ENCODE measurements around the gene ZNF688.
"Not testable (repeated sequence)": the region's sequence is repeated elsewhere in the genome, so short reads cannot be mapped to it uniquely, and the experiment has no call there.

ZNF688 gene

DNA sequence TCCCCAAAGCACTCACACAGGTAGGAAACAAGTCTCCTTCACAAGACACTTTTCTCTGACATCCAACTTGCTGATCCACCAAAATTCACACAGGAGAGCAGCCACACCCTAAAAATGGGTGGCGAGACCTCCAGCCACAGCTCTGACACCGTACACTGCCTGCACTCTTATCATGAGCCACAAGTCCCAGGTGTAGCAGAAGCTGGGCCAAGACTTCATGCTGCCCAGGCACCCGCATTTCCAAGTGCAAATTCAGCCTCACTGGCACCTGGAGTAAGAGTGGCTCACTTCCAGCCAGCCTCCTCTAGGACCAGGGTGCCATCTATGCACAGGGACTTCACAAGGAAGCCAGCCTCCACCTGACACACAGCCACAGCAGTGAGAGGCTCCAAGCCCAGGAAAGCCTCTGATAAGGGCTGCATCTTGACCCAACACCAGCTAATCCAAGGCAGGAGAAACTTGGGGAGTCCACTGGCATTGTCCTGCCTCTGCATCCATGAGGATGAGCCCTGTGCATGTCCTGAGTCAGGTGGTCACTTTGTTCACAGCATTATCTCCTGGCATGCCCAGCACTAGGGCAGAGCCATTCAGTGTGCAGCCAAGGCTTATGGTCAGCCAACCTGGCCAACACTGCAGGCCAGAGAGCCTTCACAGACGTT is 42.6 kb downstream of the ZNF688 start:
- Histone ChIP-seq H3K27me3 (ENCODE audit: control insufficient read depth, insufficient read depth, low read length) (no peaks in the 10 kb centered on the region), H3K27ac (ENCODE audit: low read depth, low read length) (no peak overlapping the region), H3K4me1 (ENCODE audit: control insufficient read depth, insufficient read depth, low read length) (peaks cover 7% of the 10 kb centered on the region), H3K9me3 (ENCODE audit: control insufficient read depth, insufficient read depth, low read length) (no peaks in the 10 kb centered on the region), H3K9ac (ENCODE audit: low read depth, low read length) (no peak overlapping the region; the same call in 1 of the 2 replicates), H3K36me3 (ENCODE audit: control insufficient read depth, insufficient read depth, low read length) (peaks cover 28% of the 10 kb centered on the region), H3K4me3 (ENCODE audit: low read depth, low read length) (no peak overlapping the region)

DNA sequence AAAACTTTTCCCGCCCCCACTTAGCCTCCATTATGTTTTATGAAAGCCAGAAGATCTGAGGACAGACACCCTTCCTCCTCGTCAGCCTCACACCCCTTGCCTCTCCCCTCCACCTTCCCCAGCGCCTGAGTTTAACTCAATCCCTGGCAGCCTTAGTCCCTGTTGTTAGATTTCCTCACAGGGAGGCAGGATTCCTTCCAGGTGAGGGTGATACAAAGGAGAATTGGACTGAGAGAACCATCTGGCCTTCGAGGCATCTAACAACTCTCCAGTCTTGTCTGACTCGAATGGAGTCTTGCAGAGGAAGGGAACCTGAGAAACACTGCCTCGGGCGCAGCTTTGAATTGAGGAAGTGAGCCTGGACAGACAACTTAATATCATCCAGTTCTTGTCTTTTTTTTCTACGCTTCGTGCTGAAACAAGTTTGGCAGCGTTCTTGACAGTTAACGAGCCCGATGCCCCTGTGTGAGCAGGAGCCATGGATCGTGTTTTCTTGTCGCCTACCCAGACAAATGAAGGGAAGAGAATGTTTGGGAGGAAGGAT is 43.8 kb downstream of the ZNF688 start:
- Histone ChIP-seq H3K36me3 (ENCODE audit: control insufficient read depth, insufficient read depth, low read length) (peaks cover 25% of the 10 kb centered on the region), H3K9ac (ENCODE audit: low read depth, low read length) (peak overlapping the region; percentile 62), H3K4me1 (ENCODE audit: control insufficient read depth, insufficient read depth, low read length) (peaks cover 7% of the 10 kb centered on the region), H3K4me3 (ENCODE audit: low read depth, low read length) (peak overlapping the region; percentile 56), H3K9me3 (ENCODE audit: control insufficient read depth, insufficient read depth, low read length) (no peaks in the 10 kb centered on the region), H3K27ac (ENCODE audit: low read depth, low read length) (peak overlapping the region; percentile 97), H3K27me3 (ENCODE audit: control insufficient read depth, insufficient read depth, low read length) (no peaks in the 10 kb centered on the region)

DNA sequence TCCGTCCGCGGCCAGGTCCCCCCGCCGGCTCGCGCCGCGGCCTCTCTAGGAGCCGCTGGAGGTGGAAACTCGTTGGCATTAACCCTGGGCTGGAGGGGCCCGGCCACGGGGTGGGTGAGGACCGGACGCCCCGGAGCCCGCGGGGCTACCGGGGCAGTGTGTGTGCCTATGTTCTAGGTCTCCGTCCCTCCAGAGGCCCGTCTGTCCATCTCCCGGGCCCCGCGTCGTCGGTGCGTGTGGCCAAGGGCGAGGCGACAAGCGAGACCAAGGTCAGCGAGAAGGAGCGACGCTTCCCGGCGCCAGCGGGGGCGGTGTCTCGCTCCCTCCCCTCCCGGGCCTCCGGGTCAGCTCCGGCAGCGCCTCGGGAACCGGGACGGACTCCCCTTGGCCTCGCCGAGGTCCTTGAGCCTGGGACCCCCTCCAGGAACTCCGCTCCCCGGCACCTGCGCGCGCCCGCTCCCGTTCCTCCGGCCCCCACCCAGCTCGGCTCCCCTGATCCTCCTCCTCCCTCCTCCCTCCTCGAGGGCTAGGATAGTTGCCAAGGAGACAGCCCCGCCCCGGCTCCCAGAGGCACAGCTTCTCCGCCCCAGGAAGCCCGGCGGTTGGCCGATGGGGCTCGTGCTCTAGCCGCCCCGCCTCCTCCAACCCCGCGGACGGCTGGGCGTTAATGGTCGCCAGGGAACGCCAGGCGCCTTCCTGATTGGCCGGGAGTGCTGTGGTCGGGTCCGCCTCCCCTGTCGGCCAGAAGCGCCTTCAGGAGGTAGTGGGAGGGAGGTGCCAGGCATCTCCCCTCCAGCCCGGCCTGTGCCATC is 44.5 kb downstream of the ZNF688 start:
- Histone ChIP-seq H3K9ac (ENCODE audit: low read depth, low read length) (peak overlapping the region; percentile 91), H3K36me3 (ENCODE audit: control insufficient read depth, insufficient read depth, low read length) (peaks cover 19% of the 10 kb centered on the region), H3K4me1 (ENCODE audit: control insufficient read depth, insufficient read depth, low read length) (peaks cover 7% of the 10 kb centered on the region), H3K4me3 (ENCODE audit: low read depth, low read length) (peak overlapping the region; percentile 89), H3K9me3 (ENCODE audit: control insufficient read depth, insufficient read depth, low read length) (no peaks in the 10 kb centered on the region), H3K27me3 (ENCODE audit: control insufficient read depth, insufficient read depth, low read length) (no peaks in the 10 kb centered on the region), H3K27ac (ENCODE audit: low read depth, low read length) (peak overlapping the region; percentile 97)

DNA sequence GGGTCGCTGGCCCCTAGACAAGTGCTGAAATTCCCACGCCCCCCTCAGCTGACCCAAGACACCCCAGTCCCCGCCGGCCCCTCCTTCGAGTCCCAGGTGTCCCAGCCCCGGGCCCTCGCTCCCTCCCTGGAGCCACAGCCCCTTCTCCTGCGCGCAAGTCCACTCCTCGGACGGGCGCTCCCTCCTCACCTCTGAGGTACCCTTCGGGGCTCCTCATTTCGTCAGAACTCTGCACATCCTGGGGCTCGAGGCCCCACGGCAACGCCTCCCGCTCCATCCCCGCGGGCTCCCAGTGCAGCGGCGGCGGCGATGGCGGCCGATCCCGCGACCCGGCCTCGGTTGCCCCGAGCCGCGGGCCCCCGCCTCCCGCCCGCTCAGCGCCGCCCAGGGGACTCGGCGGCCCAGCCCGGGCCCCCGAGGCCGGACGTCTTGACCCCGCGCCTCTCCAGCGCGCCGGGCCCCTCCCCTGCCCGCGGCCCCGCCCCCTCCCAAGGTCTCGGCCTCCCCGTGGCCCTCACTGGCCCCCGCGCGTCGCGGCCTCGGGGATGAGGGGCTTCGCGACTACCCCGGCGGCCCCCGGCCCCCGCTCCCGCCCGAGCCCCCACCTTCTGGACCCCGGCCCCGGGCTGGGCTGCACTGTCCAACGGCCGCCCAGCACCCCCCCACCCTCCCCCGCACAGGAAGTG is 45.2 kb downstream of the ZNF688 start, which contains the start of gene ZNF768:
TSS of gene ZNF768 (minus strand) at position 430 of the 686 bp plus-strand sequence. CDS start at position 277, 153 bp downstream.
- peak within 1 kb of the TSS; percentile 97 for H3K27ac ChIP-seq (ENCODE audit: low read depth, low read length)
- no peaks in the 10 kb centered on the region for H3K27me3 ChIP-seq (ENCODE audit: control insufficient read depth, insufficient read depth, low read length)
- H3K4me1 ChIP-seq (ENCODE audit: control insufficient read depth, insufficient read depth, low read length), result peaks cover 7% of the 10 kb centered on the region
- peak within 1 kb of the TSS; percentile 89 for H3K4me3 ChIP-seq (ENCODE audit: low read depth, low read length)
- H3K9ac ChIP-seq (ENCODE audit: low read depth, low read length), result peak within 1 kb of the TSS; percentile 91
- H3K36me3 ChIP-seq (ENCODE audit: control insufficient read depth, insufficient read depth, low read length), result peaks cover 15% of the 10 kb centered on the region
- H3K9me3 ChIP-seq (ENCODE audit: control insufficient read depth, insufficient read depth, low read length), result no peaks in the 10 kb centered on the region

DNA sequence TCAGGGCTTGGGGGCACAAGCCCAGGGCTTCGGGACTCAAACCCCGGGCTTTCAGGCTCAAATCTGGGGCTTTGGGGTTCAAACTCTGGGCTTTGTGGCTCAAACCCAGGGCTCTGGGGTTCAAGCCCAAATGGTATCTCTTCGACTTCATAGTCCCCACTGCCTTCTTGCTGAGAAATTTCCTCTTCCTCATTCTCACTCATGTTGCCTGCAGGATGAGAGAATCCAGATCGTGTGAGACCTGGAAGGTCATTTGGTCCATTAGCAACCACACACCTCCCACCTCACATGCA is 45.7 kb downstream of the ZNF688 start:
- no peaks in the 10 kb centered on the region for H3K9me3 ChIP-seq (ENCODE audit: control insufficient read depth, insufficient read depth, low read length)
- H3K27ac ChIP-seq (ENCODE audit: low read depth, low read length), result no peak overlapping the region
- H3K36me3 ChIP-seq (ENCODE audit: control insufficient read depth, insufficient read depth, low read length), result peaks cover 10% of the 10 kb centered on the region
- H3K4me1 ChIP-seq (ENCODE audit: control insufficient read depth, insufficient read depth, low read length), result peaks cover 7% of the 10 kb centered on the region
- no peak overlapping the region for H3K9ac ChIP-seq (ENCODE audit: low read depth, low read length)
- no peaks in the 10 kb centered on the region for H3K27me3 ChIP-seq (ENCODE audit: control insufficient read depth, insufficient read depth, low read length)
- peak overlapping the region; percentile 89 for H3K4me3 ChIP-seq (ENCODE audit: low read depth, low read length)

DNA sequence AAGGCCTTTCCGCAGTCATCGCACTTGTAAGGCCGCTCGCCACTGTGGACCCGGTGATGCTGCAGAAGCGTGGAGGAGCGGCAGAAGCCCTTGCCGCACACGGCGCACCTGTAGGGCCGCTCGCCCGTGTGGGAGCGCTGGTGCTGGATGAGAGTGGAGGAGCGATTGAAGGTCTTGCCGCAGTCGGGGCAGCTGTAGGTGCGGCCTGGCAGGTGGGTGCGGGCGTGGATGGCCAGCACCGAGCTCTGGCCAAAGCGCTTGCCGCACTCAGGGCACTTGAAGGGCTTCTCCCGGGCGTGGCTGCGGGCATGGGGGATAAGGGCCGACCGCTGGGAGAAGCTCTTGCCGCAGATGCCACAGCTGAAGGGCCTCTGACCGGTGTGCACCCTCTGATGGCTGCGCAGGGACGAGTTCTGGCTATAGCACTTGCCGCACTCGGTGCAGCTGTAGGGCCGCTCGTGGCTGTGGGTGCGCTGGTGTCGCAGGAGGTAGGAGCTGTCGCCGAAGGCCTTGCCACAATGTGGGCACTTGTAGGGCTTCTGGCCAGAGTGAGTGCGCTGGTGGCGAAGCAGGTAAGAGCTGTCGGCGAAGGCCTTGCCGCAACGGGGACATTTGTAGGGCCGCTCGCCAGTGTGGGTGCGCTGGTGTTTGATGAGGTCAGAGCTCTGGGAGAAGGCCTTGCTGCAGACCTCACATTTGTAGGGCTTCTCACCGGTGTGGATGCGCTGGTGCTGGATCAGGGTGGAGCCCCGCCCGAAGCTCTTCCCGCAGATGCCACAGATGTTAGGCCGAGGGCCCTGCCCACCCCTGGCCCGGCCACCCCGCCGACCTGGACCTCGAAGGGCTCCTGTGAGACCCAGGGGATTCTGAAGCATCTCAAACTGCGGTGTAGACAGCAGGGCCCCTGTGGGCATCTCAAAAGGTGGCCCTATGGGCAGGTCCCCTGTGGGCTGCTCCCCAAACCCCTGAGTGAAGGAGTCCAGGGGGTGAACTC is 46.6 kb downstream of the ZNF688 start:
- H3K9me3 ChIP-seq (ENCODE audit: control insufficient read depth, insufficient read depth, low read length), result no peaks in the 10 kb centered on the region
- H3K36me3 ChIP-seq (ENCODE audit: control insufficient read depth, insufficient read depth, low read length), result peaks cover 9% of the 10 kb centered on the region
- H3K27ac ChIP-seq (ENCODE audit: low read depth, low read length), result no peak overlapping the region
- no peak overlapping the region for H3K4me3 ChIP-seq (ENCODE audit: low read depth, low read length)
- peaks cover 7% of the 10 kb centered on the region for H3K4me1 ChIP-seq (ENCODE audit: control insufficient read depth, insufficient read depth, low read length)
- no peak overlapping the region for H3K9ac ChIP-seq (ENCODE audit: low read depth, low read length)
- H3K27me3 ChIP-seq (ENCODE audit: control insufficient read depth, insufficient read depth, low read length), result no peaks in the 10 kb centered on the region

DNA sequence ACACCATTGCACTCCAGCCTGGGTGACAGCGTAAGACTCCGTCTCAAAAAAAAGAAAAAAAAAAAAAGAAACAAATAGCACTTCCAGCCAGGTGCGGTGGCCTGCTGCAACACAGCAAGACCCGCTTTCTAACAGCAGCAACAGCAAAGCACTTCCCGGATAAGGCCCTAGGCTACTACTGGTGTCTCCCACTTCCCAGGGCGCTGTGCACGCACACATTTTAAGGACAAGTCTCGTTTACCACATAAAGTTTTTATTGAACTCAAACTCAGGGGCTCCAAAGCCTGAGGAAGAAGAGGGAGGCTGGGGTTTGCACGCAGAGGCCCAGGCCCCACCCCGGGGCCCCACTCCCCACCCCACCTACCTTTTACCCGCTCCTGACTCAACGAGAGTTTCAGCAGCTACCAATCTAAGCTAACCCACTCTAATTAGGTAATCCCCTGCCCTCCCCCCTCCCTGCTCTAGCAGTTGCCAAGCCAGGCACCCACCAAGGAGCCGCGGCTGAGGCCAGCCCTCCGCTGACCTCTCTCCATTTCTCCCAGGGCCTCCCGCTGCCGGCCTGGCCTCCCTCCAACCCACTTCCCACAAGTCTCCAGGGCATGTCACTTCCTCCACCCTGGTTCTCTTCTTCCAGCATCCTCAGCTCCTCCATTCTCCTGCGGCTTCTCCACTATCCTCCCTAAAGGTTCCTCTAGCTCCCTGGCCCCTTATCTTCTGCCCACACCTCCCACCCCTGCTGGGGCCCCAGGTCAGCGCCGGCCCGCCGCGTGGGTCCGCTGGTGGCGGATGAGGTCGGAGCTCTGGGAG is 47.5 kb downstream of the ZNF688 start:
- Histone ChIP-seq H3K36me3 (ENCODE audit: control insufficient read depth, insufficient read depth, low read length) (peaks cover 9% of the 10 kb centered on the region), H3K9ac (ENCODE audit: low read depth, low read length) (no peak overlapping the region), H3K27ac (ENCODE audit: low read depth, low read length) (no peak overlapping the region), H3K9me3 (ENCODE audit: control insufficient read depth, insufficient read depth, low read length) (no peaks in the 10 kb centered on the region), H3K4me3 (ENCODE audit: low read depth, low read length) (no peak overlapping the region), H3K4me1 (ENCODE audit: control insufficient read depth, insufficient read depth, low read length) (peaks cover 7% of the 10 kb centered on the region), H3K27me3 (ENCODE audit: control insufficient read depth, insufficient read depth, low read length) (no peaks in the 10 kb centered on the region)

DNA sequence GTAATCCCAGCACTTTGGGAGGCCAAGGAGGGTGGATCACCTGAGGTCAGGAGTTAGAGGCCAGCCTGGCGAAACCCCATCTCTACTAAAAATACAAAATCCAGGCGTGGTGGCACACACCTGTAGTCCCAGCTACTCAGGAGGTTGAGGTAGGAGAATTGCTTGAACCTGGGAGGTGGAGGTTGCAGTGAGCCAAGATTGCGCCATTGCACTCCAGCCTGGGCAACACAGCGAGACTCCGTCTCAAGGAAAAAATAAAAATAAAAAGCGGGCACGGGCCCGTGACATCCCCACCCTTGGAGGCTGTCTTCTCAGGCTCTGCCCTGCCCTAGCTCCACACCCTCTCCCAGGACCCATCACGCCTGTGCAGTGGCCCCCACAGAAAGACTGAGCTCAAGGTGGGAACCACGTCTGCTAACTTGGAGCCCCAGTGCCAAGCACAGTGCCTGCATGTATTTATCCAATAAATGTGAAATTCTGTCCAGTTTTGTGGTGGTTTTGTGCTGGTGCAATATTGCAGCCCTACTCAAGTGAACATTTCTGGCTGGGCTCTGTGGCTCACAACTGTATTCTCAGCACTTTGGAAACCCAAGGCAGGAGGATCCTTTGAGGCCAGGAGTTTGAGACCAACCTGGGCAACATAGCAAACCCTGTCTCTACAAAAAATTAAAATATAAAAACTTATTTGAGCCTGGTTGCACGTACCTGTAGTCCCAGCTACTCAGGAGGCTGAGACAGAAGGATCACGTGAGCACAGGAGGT is 48.6 kb downstream of the ZNF688 start:
- H3K9me3 ChIP-seq (ENCODE audit: control insufficient read depth, insufficient read depth, low read length); H3K27me3 ChIP-seq (ENCODE audit: control insufficient read depth, insufficient read depth, low read length); H3K36me3 ChIP-seq (ENCODE audit: control insufficient read depth, insufficient read depth, low read length); H3K27ac ChIP-seq (ENCODE audit: low read depth, low read length); H3K4me1 ChIP-seq (ENCODE audit: control insufficient read depth, insufficient read depth, low read length); H3K9ac ChIP-seq (ENCODE audit: low read depth, low read length); H3K4me3 ChIP-seq (ENCODE audit: low read depth, low read length): not testable (repeated sequence)

DNA sequence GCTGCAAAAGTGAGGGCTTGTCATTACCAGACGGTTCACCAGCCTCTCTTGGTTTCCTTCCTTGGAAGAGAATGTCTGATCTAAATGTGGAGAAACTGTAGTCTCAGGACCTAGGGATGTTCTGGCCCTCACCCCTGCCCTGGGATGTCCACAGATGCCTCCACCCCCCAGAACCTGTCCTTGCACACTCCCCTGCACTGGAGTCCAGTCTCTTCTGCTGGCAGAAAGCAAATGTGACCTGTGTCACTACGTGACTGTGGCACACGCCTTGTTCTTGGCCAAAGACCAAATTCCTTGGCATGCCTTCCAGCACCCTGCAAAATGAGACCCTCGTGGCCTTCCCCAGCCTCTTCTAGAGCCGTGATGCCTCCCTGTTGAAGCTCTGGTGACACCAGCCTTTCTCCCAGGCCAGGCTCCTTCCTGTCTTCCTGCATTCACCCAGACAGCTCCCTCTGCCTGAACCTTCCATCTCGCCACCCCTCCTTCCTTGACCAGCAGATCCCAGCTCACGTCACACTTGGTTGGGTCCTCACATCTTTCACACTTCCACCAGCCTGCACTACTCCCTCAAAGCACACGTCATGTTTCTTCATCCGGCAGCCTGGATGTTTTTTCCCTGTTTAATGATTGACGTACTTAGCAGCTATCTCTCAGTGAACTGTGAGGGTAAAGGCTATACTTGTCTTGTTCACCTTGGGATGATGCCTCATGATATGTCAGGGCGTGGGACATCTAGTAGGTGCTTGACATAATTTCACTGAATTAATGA is 49.5 kb downstream of the ZNF688 start:
- Histone ChIP-seq H3K9ac (ENCODE audit: low read depth, low read length) (no peak overlapping the region), H3K27ac (ENCODE audit: low read depth, low read length) (no peak overlapping the region)

More for the DNA sequence above, 49.5 kb downstream of the ZNF688 start:
- H3K36me3 ChIP-seq (ENCODE audit: control insufficient read depth, insufficient read depth, low read length), result peaks cover 9% of the 10 kb centered on the region
- no peak overlapping the region for H3K4me3 ChIP-seq (ENCODE audit: low read depth, low read length)
- H3K27me3 ChIP-seq (ENCODE audit: control insufficient read depth, insufficient read depth, low read length), result no peaks in the 10 kb centered on the region
- no peaks in the 10 kb centered on the region for H3K9me3 ChIP-seq (ENCODE audit: control insufficient read depth, insufficient read depth, low read length)
- H3K4me1 ChIP-seq (ENCODE audit: control insufficient read depth, insufficient read depth, low read length), result no peaks in the 10 kb centered on the region

Measured in HUES48 (cell line).